Measurements from ENCODE around the gene CISTR.

- TF ChIP-seq CTCF (IDR thresholded peaks at IDR 0.05) (no peak), POLR2AphosphoS5 (IDR thresholded peaks at IDR 0.05) (no peak)
Observed at GRCh38 chr12:53728206-53728605, 23.6 kb downstream of the CISTR start.

Measured in gastroesophageal sphincter (tissue), 3 donors.